ENCODE results near the gene ITPR2. TPM values are rescaled to one million over a fixed set of nuclear protein-coding genes. Genes with fewer than 3 reads are reported as not detected.

ITPR2 gene
- total RNA-seq, 1 donor from 2014 or later: 48.1 TPM

- Histone ChIP-seq H3K36me3 (no peaks in the 10 kb centered on the region), H3K9me3 (no peaks in the 10 kb centered on the region), H3K27ac (no peak overlapping the region), H3K27me3 (no peaks in the 10 kb centered on the region), H3K4me3 (no peak overlapping the region), H3K4me1 (peaks cover 6% of the 10 kb centered on the region)
- no peak for DNase-seq (ENCODE audit: extremely low spot score in 2 of 2)
- intact Hi-C loops (cut with DNase I): no loop called here
- TF ChIP-seq POLR2A (IDR thresholded peaks at IDR 0.05) (no peak), POLR2AphosphoS5 (IDR thresholded peaks at IDR 0.05; ENCODE audit: insufficient read depth in 1 of 2, low read depth in 1 of 2) (no peak), CTCF (IDR thresholded peaks at IDR 0.05) (no peak)
These were observed 136.9 kb downstream of the ITPR2 start for GRCh38 chr12:26696048-26696612.

GRCh38 chr12:26694402-26694801, 138.6 kb downstream of the ITPR2 start:
- peaks cover 6% of the 10 kb centered on the region for H3K4me1 ChIP-seq
- intact Hi-C loops (cut with DNase I): no loop called here
- TF ChIP-seq POLR2AphosphoS5 (IDR thresholded peaks at IDR 0.05; ENCODE audit: insufficient read depth in 1 of 2, low read depth in 1 of 2) (no peak), POLR2A (IDR thresholded peaks at IDR 0.05) (no peak), CTCF (IDR thresholded peaks at IDR 0.05) (no peak)
- DNase-seq (ENCODE audit: extremely low spot score in 2 of 2): no peak
- H3K36me3 ChIP-seq: no peaks in the 10 kb centered on the region
- H3K9me3 ChIP-seq: no peaks in the 10 kb centered on the region
- no peaks in the 10 kb centered on the region for H3K27me3 ChIP-seq
- H3K27ac ChIP-seq: no peak overlapping the region
- no peak overlapping the region for H3K4me3 ChIP-seq

GRCh38 chr12:26692407-26692806, 140.6 kb downstream of the ITPR2 start:
- H3K27me3 ChIP-seq: no peaks in the 10 kb centered on the region
- intact Hi-C loops (cut with DNase I): no loop called here
- no peak overlapping the region for H3K27ac ChIP-seq
- H3K4me1 ChIP-seq: peaks cover 6% of the 10 kb centered on the region
- DNase-seq (ENCODE audit: extremely low spot score in 2 of 2): no peak
- no peak overlapping the region for H3K4me3 ChIP-seq
- H3K36me3 ChIP-seq: no peaks in the 10 kb centered on the region
- H3K9me3 ChIP-seq: no peaks in the 10 kb centered on the region
- TF ChIP-seq POLR2A (IDR thresholded peaks at IDR 0.05) (no peak), POLR2AphosphoS5 (IDR thresholded peaks at IDR 0.05; ENCODE audit: insufficient read depth in 1 of 2, low read depth in 1 of 2) (no peak), CTCF (IDR thresholded peaks at IDR 0.05) (no peak)

- H3K9me3 ChIP-seq: no peaks in the 10 kb centered on the region
- no peak for DNase-seq (ENCODE audit: extremely low spot score in 2 of 2)
- no peaks in the 10 kb centered on the region for H3K36me3 ChIP-seq
- intact Hi-C loops (cut with DNase I): no loop called here
- H3K27ac ChIP-seq: no peak overlapping the region
- peaks cover 6% of the 10 kb centered on the region for H3K4me1 ChIP-seq
- H3K27me3 ChIP-seq: no peaks in the 10 kb centered on the region
- no peak overlapping the region for H3K4me3 ChIP-seq
- TF ChIP-seq POLR2AphosphoS5 (IDR thresholded peaks at IDR 0.05; ENCODE audit: insufficient read depth in 1 of 2, low read depth in 1 of 2) (no peak), CTCF (IDR thresholded peaks at IDR 0.05) (no peak)
These were observed 141.6 kb downstream of the ITPR2 start for GRCh38 chr12:26691234-26691970.

GRCh38 chr12:26690601-26691000, 142.4 kb downstream of the ITPR2 start:
- Histone ChIP-seq H3K4me1 (peaks cover 6% of the 10 kb centered on the region), H3K9me3 (no peaks in the 10 kb centered on the region), H3K27ac (no peak overlapping the region), H3K36me3 (peaks cover 0 to under 1% of the 10 kb centered on the region in 2 donors), H3K27me3 (no peaks in the 10 kb centered on the region), H3K4me3 (no peak overlapping the region)
- intact Hi-C loops (cut with DNase I): no loop called here
- TF ChIP-seq POLR2AphosphoS5 (IDR thresholded peaks at IDR 0.05; ENCODE audit: insufficient read depth in 1 of 2, low read depth in 1 of 2) (no peak), POLR2A (IDR thresholded peaks at IDR 0.05) (no peak), CTCF (IDR thresholded peaks at IDR 0.05) (no peak)
- no peak for DNase-seq (ENCODE audit: extremely low spot score in 2 of 2)
